Right hindlimb (tissue), 1 donor: ENCODE data around the gene QKI.
"Not testable (repeated sequence)": the region's sequence is repeated elsewhere in the genome, so short reads cannot be mapped to it uniquely, and the experiment has no call there.

Source experiments
- DNase-seq: peaks from one replicate; pipeline ENCODE4 v3.0.0-alpha.2; 2018

QKI gene

GRCh38 chr6:163415620-163416556, 1.4 kb downstream of the QKI start:
- DNase-seq: peak; percentile 83

GRCh38 chr6:163416557-163417253, 2.2 kb downstream of the QKI start:
- DNase-seq: peak; percentile 66

GRCh38 chr6:163417595-163417994, 3.1 kb downstream of the QKI start:
- no peak for DNase-seq

- DNase-seq: no peak
These were observed 4.0 kb downstream of the QKI start for GRCh38 chr6:163418311-163419029.

- DNase-seq: no peak
These were observed 5.1 kb downstream of the QKI start for GRCh38 chr6:163419413-163420288.

GRCh38 chr6:163420289-163420614, 5.7 kb downstream of the QKI start:
- no peak for DNase-seq

GRCh38 chr6:163422550-163422949, 8.0 kb downstream of the QKI start:
- DNase-seq: no peak

- no peak for DNase-seq
These were observed 9.2 kb downstream of the QKI start for GRCh38 chr6:163423696-163424095.

GRCh38 chr6:163427498-163428254, 13.2 kb downstream of the QKI start:
- DNase-seq: no peak

- DNase-seq: no peak
These were observed 13.9 kb downstream of the QKI start for GRCh38 chr6:163428373-163428772.

- no peak for DNase-seq
These were observed 15.4 kb downstream of the QKI start for GRCh38 chr6:163429858-163430448.

GRCh38 chr6:163432300-163432699, 17.8 kb downstream of the QKI start:
- DNase-seq: no peak

GRCh38 chr6:163433486-163433885, 19.0 kb downstream of the QKI start:
- not testable (repeated sequence) for DNase-seq

GRCh38 chr6:163435023-163435422, 20.5 kb downstream of the QKI start:
- no peak for DNase-seq

GRCh38 chr6:163436843-163437242, 22.3 kb downstream of the QKI start:
- no peak for DNase-seq

GRCh38 chr6:163437466-163437865, 22.9 kb downstream of the QKI start:
- DNase-seq: no peak

- DNase-seq: no peak
These were observed 23.9 kb downstream of the QKI start for GRCh38 chr6:163438298-163438939.

GRCh38 chr6:163438940-163439335, 24.4 kb downstream of the QKI start:
- no peak for DNase-seq

GRCh38 chr6:163439390-163439789, 24.9 kb downstream of the QKI start:
- DNase-seq: not testable (repeated sequence)

GRCh38 chr6:163439997-163440396, 25.5 kb downstream of the QKI start:
- no peak for DNase-seq

GRCh38 chr6:163442336-163442735, 27.8 kb downstream of the QKI start:
- no peak for DNase-seq
